Measurements from ENCODE around the gene GAS2L1. TPM values are rescaled to one million over a fixed set of nuclear protein-coding genes. Genes with fewer than 3 reads are reported as not detected.
A peak's percentile ranks its signal among the peaks of the same experiment; 100 is the strongest.

GAS2L1 gene
- not detected in 2 replicates for total RNA-seq (2014; rRNA removed; shearing (Covaris generic))
- total RNA-seq (2022) = not detected in 2 replicates
- not detected for Bru-seq, nascent RNA
- percentile 12 among the genes with signal in this experiment for BruChase-seq, experiment 1, labeled RNA remaining after a 6-hour chase
- percentile 12 among the genes with signal in this experiment for BruChase-seq, experiment 2, labeled RNA remaining after a 2-hour chase
- long read RNA-seq = 0 reads

GRCh38 chr22:29306175-29306834 lies at the start of gene GAS2L1:
TSS of gene GAS2L1 (plus strand) at chr22:29306650. CDS start at chr22:29308106, 1,456 bp downstream.
- no TSS peak for BruUV-seq (replicated peaks)
- peaks cover 8% of the 10 kb centered on the region for H3K4me1 ChIP-seq (ENCODE audit: insufficient read depth, low read length, poor library complexity, severe bottlenecking)
- intact Hi-C loops (cut with micrococcal nuclease; ENCODE audit: unreplicated experiment) = loop anchor here (10.0 kb wide), 1 partner anchor 218 kb away; no protein-coding TSS in a partner anchor
- CTCF ChIA-PET (ENCODE audit: unreplicated experiment) = no interaction called here
- no peak within 1 kb of the TSS for H3K4me3 ChIP-seq (ENCODE audit: low read depth, low read length, poor library complexity, severe bottlenecking)
- H2AFZ ChIP-seq (ENCODE audit: low read length) = no peak within 1 kb of the TSS
- no peak within 1 kb of the TSS for H3K4me2 ChIP-seq (ENCODE audit: low read length)
- H3K79me2 ChIP-seq (ENCODE audit: insufficient read depth, low read depth, low read length) = no peaks in the 10 kb centered on the region
- H3K27ac ChIP-seq (ENCODE audit: low read depth, low read length, poor library complexity, severe bottlenecking) = no peak within 1 kb of the TSS
- POLR2A ChIA-PET = no interaction called here
- TF ChIP-seq EZH2phosphoT487 (IDR thresholded peaks at IDR 0.05; ENCODE audit: borderline replicate concordance, low read depth, low read length) = no peak
- TF ChIP-seq, protein P1, sequence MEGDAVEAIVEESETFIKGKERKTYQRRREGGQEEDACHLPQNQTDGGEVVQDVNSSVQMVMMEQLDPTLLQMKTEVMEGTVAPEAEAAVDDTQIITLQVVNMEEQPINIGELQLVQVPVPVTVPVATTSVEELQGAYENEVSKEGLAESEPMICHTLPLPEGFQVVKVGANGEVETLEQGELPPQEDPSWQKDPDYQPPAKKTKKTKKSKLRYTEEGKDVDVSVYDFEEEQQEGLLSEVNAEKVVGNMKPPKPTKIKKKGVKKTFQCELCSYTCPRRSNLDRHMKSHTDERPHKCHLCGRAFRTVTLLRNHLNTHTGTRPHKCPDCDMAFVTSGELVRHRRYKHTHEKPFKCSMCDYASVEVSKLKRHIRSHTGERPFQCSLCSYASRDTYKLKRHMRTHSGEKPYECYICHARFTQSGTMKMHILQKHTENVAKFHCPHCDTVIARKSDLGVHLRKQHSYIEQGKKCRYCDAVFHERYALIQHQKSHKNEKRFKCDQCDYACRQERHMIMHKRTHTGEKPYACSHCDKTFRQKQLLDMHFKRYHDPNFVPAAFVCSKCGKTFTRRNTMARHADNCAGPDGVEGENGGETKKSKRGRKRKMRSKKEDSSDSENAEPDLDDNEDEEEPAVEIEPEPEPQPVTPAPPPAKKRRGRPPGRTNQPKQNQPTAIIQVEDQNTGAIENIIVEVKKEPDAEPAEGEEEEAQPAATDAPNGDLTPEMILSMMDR (conservative IDR thresholded peaks at IDR 0.05; ENCODE audit: low read length) = peak; percentile 69
- H3K9me3 ChIP-seq (ENCODE audit: low read length) = no peaks in the 10 kb centered on the region
- peak; percentile 55 for DNase-seq (ENCODE audit: low spot score)
- no peaks in the 10 kb centered on the region for H3K9me2 ChIP-seq (ENCODE audit: insufficient read depth, low read length)
- H3K36me3 ChIP-seq (ENCODE audit: insufficient read depth, low read length) = peaks cover 4% of the 10 kb centered on the region; the same call in 1 of the 2 replicates
- no peaks in the 10 kb centered on the region for H4K20me1 ChIP-seq (ENCODE audit: insufficient read depth, low read length)

DNA sequence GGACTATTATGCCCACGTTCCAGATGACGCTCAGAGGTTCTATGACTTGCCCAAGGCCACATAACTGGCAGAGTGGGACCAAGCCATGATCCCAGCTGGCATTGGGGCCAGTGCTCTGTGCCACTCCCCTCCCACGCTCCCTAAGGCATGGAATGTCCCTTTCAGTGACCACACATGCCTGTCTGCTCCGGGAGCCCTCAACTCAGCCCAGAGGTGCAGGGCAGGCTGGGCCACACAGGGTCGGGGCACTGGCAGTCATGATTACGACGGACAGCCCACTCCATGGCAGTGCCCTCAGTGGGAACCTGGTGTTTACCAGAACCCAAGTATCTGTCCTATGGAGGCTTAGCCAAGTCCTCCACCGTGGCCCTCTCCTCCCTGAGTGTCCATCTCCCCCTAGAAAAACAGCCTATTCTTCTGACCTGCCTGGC lies 48.7 kb upstream of the GAS2L1 start:
- H3K79me2 ChIP-seq (ENCODE audit: insufficient read depth, low read depth, low read length) = no peaks in the 10 kb centered on the region
- no peaks in the 10 kb centered on the region for H3K4me1 ChIP-seq (ENCODE audit: insufficient read depth, low read length, poor library complexity, severe bottlenecking)
- ChIA-PET CTCF (ENCODE audit: unreplicated experiment) (no interaction called here), POLR2A (no interaction called here)
- no peak overlapping the region for H3K4me3 ChIP-seq (ENCODE audit: low read depth, low read length, poor library complexity, severe bottlenecking)
- no peaks in the 10 kb centered on the region for H3K9me2 ChIP-seq (ENCODE audit: insufficient read depth, low read length)
- H3K27ac ChIP-seq (ENCODE audit: low read depth, low read length, poor library complexity, severe bottlenecking) = no peak overlapping the region
- H4K20me1 ChIP-seq (ENCODE audit: insufficient read depth, low read length) = no peaks in the 10 kb centered on the region
- intact Hi-C loops (cut with micrococcal nuclease; ENCODE audit: unreplicated experiment) = no loop called here
- no peak for DNase-seq (ENCODE audit: low spot score)
- H3K36me3 ChIP-seq (ENCODE audit: insufficient read depth, low read length) = no peaks in the 10 kb centered on the region
- H3K9me3 ChIP-seq (ENCODE audit: low read length) = no peaks in the 10 kb centered on the region
- no peak overlapping the region for H2AFZ ChIP-seq (ENCODE audit: low read length)
- no peak overlapping the region for H3K4me2 ChIP-seq (ENCODE audit: low read length)
- no TSS peak for BruUV-seq (replicated peaks)
- TF ChIP-seq, protein P1 (conservative IDR thresholded peaks at IDR 0.05; ENCODE audit: low read length) = no peak
- no peak for TF ChIP-seq EZH2phosphoT487 (IDR thresholded peaks at IDR 0.05; ENCODE audit: borderline replicate concordance, low read depth, low read length)

All from OCI-LY7 (cell line).